Measurements from ENCODE around the gene ANKHD1. TPM values are rescaled to one million over a fixed set of nuclear protein-coding genes. Genes with fewer than 3 reads are reported as not detected.

Gene ANKHD1
- total and polyA plus RNA-seq, 9 of the 15 experiments (the other 6 are each of a cell fraction or from before 2014, with no cell fraction given), result 38.9 to 138 (median 78.7) TPM

- TF ChIP-seq ESRRB (CRISPR knock-in tag; IDR thresholded peaks at IDR 0.05; ENCODE audit: borderline replicate concordance), result no peak
- TF ChIP-seq MAFK (IDR thresholded peaks at IDR 0.05; ENCODE audit: low read length), result no peak
- TF ChIP-seq CBX5 (IDR thresholded peaks at IDR 0.05; ENCODE audit: borderline replicate concordance, low read depth), result no peak
- no peak for TF ChIP-seq HINFP (tag; conservative IDR thresholded peaks at IDR 0.05; ENCODE audit: low read depth)
- peak; percentile 42 for TF ChIP-seq HMGN3 (IDR thresholded peaks at IDR 0.05; ENCODE audit: borderline replicate concordance, extremely low read depth, insufficient read length, low read depth, low read length)
- no peak for TF ChIP-seq PATZ1 (CRISPR knock-in tag; IDR thresholded peaks at IDR 0.05; ENCODE audit: borderline replicate concordance)
- no peak for TF ChIP-seq RFX5 (IDR thresholded peaks at IDR 0.05; ENCODE audit: low read depth, low read length)
- TF ChIP-seq ZNF146 (CRISPR knock-in tag; IDR thresholded peaks at IDR 0.05; ENCODE audit: unreplicated experiment), result no peak
- TF ChIP-seq HOMEZ (CRISPR knock-in tag; IDR thresholded peaks at IDR 0.05), result no peak
- TF ChIP-seq BMI1 (IDR thresholded peaks at IDR 0.05; ENCODE audit: low read length), result no peak
- no peak for TF ChIP-seq MEF2D (tag; conservative IDR thresholded peaks at IDR 0.05; ENCODE audit: low read depth)
- peak; percentile 56; the same call in 1 of the 2 replicates for TF ChIP-seq RFX1 (IDR thresholded peaks at IDR 0.05)
- no peak for TF ChIP-seq MTA2 (IDR thresholded peaks at IDR 0.05; ENCODE audit: low read depth)
- no peak for TF ChIP-seq ILF3 (IDR thresholded peaks at IDR 0.05; ENCODE audit: borderline replicate concordance)
- TF ChIP-seq CXXC5 (CRISPR knock-in tag; IDR thresholded peaks at IDR 0.05), result peak; percentile 95
- no peak for TF ChIP-seq PURB (CRISPR knock-in tag; IDR thresholded peaks at IDR 0.05; ENCODE audit: low read depth)
- TF ChIP-seq ZEB2 (IDR thresholded peaks at IDR 0.05), result no peak
- TF ChIP-seq POLR2G (IDR thresholded peaks at IDR 0.05; ENCODE audit: low read depth, low read length), result peak; percentile 96
- TF ChIP-seq ZBED1 (IDR thresholded peaks at IDR 0.05), result peak; percentile 11; the same call in 1 of the 2 replicates
- no peak for TF ChIP-seq SNRNP70 (optimal IDR thresholded peaks at IDR 0.05; ENCODE audit: low read depth, low read length)
- TF ChIP-seq TARDBP (IDR thresholded peaks at IDR 0.05), result no peak
- TF ChIP-seq MYNN (IDR thresholded peaks at IDR 0.05), result no peak
- no peak for TF ChIP-seq MYNN (CRISPR knock-in tag; IDR thresholded peaks at IDR 0.05)
- TF ChIP-seq ZNF121 (CRISPR knock-in tag; conservative IDR thresholded peaks at IDR 0.05), result no peak
Observed at GRCh38 chr5:140401362-140402257, at the start of gene ANKHD1 (continued).
